HG02588 (cell line): ENCODE results near the gene NUP210.
A peak's percentile ranks its signal among the peaks of the same experiment; 100 is the strongest.
"Not testable (repeated sequence)": the region's sequence is repeated elsewhere in the genome, so short reads cannot be mapped to it uniquely, and the experiment has no call there.

ENCODE experiments used
- ATAC-seq: cut with Tn5 transposase; IDR thresholded peaks from one replicate; pipeline ENCODE4 v1.9.1; 2021; ENCODE audit warnings: mild to moderate bottlenecking, moderate library complexity; ENCODE audit not compliant: unreplicated experiment

NUP210 gene

GRCh38 chr3:13430411-13430875 lies 10.3 kb upstream of the NUP210 start:
- ATAC-seq, result not testable (repeated sequence)

- ATAC-seq, result no peak
Observed at GRCh38 chr3:13429631-13430291, 9.6 kb upstream of the NUP210 start.

- ATAC-seq, result not testable (repeated sequence)
Observed at GRCh38 chr3:13428678-13429077, 8.6 kb upstream of the NUP210 start.

- ATAC-seq, result no peak
Observed at GRCh38 chr3:13427662-13428603, 7.8 kb upstream of the NUP210 start.

GRCh38 chr3:13426591-13426990 lies 6.5 kb upstream of the NUP210 start:
- no peak for ATAC-seq

- no peak for ATAC-seq
Observed at GRCh38 chr3:13425689-13426088, 5.6 kb upstream of the NUP210 start.

- no peak for ATAC-seq
Observed at GRCh38 chr3:13424865-13425617, 4.9 kb upstream of the NUP210 start.

GRCh38 chr3:13424141-13424844 lies 4.2 kb upstream of the NUP210 start:
- ATAC-seq, result no peak

- peak; percentile 35 for ATAC-seq
Observed at GRCh38 chr3:13420831-13421765, 976 bp upstream of the NUP210 start.

GRCh38 chr3:13419505-13420044 lies 547 bp downstream of the NUP210 start:
- peak; percentile 45 for ATAC-seq

- no peak for ATAC-seq
Observed at GRCh38 chr3:13417166-13417947, 2.8 kb downstream of the NUP210 start.

- ATAC-seq, result no peak
Observed at GRCh38 chr3:13415997-13416793, 3.9 kb downstream of the NUP210 start.

- no peak for ATAC-seq
Observed at GRCh38 chr3:13415236-13415986, 4.7 kb downstream of the NUP210 start.

- ATAC-seq, result peak; percentile 88
Observed at GRCh38 chr3:13414040-13414729, 5.9 kb downstream of the NUP210 start.

- ATAC-seq, result no peak
Observed at GRCh38 chr3:13411186-13411860, 8.8 kb downstream of the NUP210 start.

GRCh38 chr3:13408890-13409289 lies 11.2 kb downstream of the NUP210 start:
- ATAC-seq, result no peak
